Measurements from ENCODE around the gene SRGAP1.
"Not testable (repeated sequence)": the region's sequence is repeated elsewhere in the genome, so short reads cannot be mapped to it uniquely, and the experiment has no call there.

Gene SRGAP1

DNA sequence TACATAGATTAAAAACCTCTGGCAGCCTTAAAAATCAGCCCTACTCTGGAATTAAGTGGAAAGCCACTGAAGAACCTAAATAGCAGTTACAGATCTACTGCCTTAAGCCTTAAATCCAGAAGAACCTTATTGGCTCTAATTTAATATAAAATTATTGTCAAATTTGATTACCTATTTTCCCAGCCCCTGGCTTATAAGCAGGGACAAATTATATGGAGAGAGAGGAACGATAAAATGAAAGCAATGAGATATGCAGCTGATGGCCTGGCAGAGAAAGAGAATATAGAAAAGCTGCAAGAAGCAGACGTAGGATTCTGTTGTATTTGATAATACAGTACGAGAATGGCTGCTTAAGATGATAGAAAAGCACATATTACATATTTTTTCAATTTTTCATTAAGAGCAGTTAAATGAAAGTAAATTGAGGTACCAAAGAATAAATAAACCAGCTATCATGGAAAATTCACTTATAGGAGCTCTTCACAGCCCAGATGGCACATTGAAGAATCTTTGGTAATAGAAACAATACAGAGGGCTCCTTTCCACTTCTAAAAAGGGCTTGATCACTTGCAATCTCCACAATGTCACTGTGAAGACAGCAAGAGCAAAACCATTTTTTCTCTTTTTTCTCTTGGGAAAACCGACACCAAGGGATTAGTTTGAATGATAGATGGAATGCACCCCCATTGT is 248.2 kb downstream of the SRGAP1 start:
- no peak for DNase-seq

GRCh38 chr12:64093689-64094088 is 249.2 kb downstream of the SRGAP1 start:
- DNase-seq: no peak

DNA sequence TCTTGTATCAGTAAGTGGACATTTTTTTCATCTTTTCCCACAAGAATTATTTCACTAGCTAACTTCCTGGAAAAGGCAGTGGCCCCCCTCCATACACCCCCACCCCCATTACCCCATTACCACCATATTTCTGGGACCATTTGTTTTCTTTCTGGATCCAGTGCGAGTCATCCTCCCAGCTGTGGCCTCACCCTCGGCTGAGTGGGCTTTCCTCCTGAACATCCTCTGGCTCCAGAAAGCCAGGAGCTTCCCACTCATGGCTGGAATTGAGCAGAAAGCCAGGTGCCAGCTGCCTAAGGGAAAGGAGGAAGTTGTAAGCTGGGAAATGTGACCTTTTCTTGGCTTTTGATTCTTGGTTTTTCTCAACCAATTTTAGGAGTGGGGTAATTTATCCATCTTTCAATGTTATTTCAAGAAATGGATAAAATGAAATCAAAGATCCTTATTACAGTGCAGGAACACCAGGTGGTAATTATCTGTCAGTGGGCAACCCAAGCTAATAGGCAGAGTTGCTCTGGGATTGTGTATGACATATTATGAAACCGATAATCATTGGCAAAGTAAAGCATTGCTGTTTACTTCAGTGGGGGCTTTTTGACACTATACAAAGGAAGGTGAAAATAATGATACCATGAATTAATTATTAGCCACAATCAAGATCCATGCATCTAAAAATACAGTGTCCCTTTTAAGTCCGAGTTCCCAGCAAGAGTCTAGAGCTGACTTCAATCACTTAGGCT is 253.0 kb downstream of the SRGAP1 start:
- DNase-seq: no peak

DNA sequence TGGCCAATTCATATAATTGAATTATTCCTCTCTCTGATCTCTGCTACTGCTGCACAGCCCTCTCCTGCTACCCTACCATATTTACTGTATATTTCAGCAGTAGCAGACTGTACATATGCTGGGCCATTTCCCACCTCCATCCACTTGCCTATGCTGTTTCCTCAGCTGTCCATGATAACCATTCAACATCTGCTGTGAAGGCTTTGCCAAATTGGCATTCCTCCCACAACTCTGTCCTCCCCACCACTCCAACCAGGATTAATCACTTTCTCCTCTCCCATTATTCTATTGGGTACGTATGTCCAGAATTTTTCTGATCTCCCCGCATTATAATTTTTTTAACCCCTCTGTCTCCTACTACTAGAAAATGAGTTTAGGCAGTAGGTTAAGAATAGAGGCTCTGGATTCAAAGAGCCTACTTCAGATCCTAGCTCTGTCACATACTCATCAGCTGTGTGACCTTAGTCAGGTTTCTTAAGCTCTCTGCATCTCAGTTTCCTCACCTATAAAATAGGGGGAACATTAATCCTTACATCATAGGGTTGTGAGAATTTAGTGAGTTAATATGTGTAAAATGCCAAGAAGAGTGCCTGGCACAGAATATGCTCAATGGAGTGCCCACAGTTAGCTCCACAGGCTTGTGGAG is 254.3 kb downstream of the SRGAP1 start:
- no peak for DNase-seq

DNA sequence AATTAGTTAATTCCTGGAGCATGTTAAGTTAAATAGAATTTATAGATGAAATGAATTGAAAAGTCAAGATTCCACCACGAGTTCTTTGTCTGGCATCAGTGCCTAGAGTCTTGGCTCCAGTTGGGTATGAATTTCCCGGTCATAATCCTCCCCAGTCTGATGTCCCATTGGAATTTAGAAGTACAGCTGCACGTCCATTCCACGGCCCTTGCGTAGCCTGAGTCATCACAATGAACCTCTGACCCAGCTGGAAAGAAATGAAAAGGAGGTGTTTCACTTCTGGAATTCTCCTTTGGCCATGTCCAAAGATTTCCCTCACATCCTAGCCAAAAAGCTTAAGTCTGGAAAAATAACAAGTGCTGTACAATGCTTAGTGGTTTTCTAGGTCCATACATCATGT is 254.9 kb downstream of the SRGAP1 start:
- DNase-seq: no peak

DNA sequence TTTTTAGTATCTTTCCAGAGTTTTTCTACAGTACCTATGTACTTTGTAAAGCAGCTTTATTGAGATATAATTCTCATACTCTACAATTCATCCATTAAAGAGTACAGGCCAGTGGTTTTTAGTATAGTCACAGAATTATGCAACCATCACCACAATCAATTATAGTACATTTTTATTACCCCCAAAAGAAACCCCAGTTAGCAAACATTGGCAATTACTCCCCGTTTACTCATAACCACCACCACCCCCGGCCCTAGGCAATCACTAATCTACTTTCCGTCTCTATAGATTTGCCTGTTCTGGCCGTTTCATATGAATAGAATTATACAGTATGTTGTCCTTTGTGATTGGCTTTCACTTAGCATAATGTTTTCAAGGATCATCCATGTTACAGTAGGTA is 257.8 kb downstream of the SRGAP1 start:
- DNase-seq: no peak

DNA sequence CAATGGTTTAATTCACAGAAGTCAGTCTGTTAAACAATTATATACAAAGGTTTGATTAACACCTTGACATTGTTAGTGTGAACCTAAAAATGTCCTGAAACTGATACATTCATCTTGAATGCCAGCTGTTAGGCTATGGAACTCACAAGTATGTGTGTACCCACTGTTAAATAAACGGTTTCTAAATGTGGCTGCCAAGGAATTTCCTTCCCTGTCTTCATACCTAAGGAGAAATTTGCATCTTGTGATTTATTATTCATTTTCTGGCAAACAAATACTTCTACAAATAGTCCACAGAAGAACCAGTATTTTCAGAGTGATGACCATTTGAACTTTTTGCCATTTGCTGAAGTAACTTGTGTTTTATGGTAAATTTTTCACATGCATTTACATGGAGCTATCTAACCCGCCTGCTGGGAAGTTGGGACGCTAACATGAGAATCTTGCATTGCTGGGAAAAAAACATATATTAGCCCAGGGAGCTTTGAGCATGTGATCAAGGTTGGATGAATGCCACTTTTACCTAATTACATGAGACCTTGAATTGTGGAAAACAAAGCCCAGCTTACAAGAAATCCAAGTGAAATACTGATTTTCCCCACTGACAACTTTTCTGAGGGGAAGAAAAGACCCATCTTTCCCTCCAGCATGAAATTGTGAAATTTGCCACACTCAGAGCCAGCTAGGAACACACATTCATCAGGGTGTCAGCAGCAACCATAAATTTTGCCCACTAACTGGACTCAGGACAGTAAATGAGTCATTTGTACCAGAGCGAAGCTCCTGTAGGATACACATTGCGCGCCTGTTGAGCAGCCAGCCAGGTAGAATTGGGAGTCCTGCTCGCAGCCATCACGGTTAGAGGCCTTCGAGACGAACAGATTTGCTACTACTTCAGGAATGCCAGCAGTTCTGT is 259.6 kb downstream of the SRGAP1 start:
- no peak for DNase-seq

GRCh38 chr12:64105026-64105425 is 260.5 kb downstream of the SRGAP1 start:
- DNase-seq: no peak

DNA sequence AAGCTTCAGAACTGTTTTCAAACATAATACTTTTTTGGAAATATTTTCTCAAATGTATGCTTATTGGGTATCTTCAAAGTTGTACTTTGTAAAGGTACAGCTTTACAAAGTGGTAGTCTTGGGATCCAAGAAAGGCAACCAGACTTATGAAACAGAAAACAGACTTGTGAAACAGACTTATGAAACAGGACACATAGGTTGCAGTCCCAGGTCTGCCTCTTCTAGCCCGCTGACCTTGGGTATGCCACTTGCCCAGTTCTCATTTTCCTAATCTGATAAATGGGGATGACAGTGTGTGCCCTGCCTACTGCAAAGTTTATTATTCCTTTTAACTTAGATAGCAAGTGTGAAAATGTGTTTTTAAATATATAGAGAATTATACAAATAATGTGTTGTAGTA is 263.3 kb downstream of the SRGAP1 start:
- no peak for DNase-seq

- no peak for DNase-seq
These were observed 265.2 kb downstream of the SRGAP1 start for GRCh38 chr12:64109706-64110105.

DNA sequence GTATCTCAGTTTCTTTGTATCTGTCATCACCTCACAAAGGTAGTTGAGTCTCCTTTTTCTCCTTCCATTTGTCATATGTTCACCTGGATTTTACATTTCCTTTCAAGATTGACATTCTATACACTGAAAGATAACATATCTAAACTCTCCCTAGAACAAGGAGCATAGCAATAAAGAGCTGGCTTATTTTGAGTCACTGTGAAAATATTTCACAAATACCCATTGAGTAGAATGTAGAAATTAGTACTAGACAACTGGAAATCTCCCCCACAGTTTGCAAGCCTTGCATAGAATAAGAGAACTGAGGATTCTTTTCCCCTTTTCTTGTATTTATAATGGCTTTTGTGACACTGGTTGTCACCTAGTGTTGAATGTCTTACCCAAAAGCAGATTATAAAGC is 266.4 kb downstream of the SRGAP1 start:
- DNase-seq: no peak

DNA sequence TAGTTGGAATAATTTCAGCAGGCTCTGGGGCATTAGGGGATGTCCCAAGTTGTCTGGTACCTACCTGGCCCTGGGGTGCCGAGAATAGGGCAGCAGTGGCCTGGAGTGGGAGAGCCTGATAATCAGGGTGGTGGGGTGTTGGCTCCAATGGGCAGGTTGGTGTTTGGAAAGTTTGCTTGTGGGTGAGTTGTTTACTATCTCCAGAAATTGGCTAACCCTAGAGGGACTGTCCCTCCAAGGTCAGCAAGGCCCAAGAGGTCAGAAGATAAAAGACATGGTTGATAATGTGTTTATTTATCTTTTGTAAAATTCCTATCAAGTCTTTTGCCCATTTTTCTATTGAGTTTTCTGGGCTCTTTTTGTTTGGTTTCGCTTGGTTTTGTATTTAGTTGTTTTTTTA is 272.5 kb downstream of the SRGAP1 start:
- no peak for DNase-seq

GRCh38 chr12:64120568-64120967 is 276.1 kb downstream of the SRGAP1 start:
- DNase-seq: no peak

- not testable (repeated sequence) for DNase-seq
These were observed 276.6 kb downstream of the SRGAP1 start for GRCh38 chr12:64121086-64121485.

DNA sequence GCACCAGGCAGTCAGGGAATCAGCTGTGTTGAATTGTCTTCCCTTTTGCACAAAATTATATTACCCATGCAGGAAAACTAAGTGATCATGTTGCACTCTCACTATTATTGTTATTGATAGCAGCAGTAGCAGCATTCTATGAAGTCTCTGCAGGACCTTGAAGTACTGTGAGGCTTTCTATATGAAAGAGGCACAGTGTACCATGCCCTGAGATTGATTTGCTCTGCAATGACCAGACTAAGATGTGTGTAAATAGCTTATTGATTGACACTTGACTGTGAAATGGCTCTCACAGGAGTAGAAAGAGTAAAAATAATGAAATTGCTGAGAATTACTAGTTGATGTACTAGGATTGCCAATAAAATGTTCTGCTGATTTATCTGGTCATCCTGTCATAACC is 277.7 kb downstream of the SRGAP1 start:
- no peak for DNase-seq

DNA sequence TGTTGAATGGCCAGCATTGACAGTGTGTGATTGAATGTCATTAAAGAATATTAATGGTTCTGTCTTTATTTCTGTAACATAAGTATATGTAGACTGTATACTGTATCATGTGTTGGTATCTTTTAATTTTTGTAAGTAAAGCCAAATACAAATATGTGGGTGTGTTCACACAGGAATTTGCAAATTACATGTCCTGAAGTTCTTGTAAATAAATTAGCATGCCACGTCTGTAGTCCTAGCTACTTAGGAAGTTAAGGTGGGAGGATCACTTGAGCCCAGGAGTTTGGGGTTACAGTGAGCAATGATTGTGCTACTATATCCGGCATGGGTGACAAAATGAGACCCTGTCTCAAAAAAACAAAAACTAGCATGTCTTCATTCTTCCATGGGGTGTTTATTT is 278.5 kb downstream of the SRGAP1 start:
- no peak for DNase-seq

DNA sequence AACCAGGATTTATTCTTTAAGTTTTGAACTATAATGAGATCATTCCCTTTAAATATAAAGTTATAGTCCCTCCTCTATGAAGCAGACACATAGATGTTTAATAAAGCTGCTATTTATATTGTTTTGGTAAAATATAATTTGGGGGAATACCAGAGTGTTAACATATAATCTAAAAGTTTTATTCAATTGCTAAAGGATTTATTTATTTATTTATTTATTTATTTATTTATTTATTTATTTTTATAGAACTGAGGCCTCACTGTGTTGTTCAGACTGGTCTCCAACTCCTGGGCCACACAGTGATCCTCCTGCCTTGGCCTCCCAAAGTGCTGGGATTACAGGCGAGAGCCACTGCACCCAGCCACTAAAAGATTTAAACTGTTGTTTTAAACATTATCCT is 278.9 kb downstream of the SRGAP1 start:
- no peak for DNase-seq

- DNase-seq: no peak
These were observed 280.2 kb downstream of the SRGAP1 start for GRCh38 chr12:64124511-64125197.

GRCh38 chr12:64125913-64126312 is 281.4 kb downstream of the SRGAP1 start:
- no peak for DNase-seq

DNA sequence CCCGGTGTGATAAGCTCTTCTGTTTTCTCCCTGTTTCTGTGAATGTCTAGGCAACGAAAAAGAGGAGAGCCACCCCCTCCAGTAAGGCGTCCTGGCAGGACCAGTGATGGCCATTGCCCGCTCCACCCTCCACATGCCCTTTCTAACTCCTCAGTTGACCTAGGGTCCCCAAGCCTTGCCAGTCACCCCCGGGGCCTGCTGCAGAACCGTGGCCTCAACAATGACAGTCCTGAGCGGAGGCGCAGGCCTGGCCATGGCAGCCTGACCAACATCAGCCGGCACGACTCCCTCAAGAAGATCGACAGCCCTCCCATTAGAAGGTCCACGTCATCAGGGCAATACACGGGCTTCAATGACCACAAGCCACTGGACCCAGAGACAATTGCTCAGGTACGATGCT is 283.3 kb downstream of the SRGAP1 start:
- DNase-seq: no peak

DNA sequence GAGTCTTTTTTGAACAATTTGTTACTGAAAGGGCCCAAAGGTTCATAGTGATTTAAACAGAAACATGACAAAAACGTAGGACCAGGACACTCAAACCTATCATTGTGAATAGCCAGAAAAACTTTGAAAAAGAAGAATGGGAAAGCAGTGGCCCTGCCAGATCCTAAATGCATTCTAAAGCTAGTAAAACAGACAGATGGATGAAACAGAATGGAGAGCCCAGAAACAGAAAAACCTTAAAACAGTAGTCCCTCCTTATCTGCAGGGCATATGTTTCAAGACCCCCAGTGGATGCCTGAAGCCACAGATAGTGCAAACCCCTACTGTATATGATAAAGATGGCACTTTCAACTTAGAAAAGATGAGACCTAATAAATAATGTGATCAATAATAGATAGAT is 283.9 kb downstream of the SRGAP1 start:
- DNase-seq: no peak

DNA sequence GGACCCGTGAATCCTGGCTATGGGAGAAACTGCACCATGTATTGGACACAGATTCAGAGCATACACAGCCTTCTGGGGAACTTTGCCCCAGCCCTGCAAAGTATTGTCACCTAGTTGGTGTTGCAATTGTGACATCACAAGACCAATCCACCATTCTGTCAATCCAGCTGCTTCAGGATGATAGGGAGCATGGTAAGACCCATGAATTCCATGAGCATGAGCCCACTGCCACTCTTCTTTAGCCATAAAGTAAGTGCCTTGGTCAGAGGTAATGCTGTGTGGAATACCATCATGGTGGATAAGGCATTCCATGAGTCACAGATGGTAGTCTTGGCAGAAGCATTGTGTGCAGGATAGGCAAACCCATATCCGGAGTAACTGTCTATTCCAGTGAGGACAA is 286.0 kb downstream of the SRGAP1 start:
- not testable (repeated sequence) for DNase-seq

GRCh38 chr12:64131456-64131855 is 287.0 kb downstream of the SRGAP1 start:
- DNase-seq: not testable (repeated sequence)

All from RPMI8226 (cell line).